Adrenal gland (tissue), 12 donors: Measurements from ENCODE around the gene LRRC4. TPM values are rescaled to one million over a fixed set of nuclear protein-coding genes. Genes with fewer than 3 reads are reported as not detected.

Experiments used
- DNase-seq, 7 donors: peaks; one replicate each; pipeline ENCODE4 v3.0.0-alpha.2; 2019 to 2020
- H3K27ac ChIP-seq, 5 donors: fragments of 200-600 bp; sonication (generic) in 4 of 5; 1 replicate in 3 of 5; 2 replicates in 2 of 5; pipeline versions ENCODE4 v1.5.1 to v1.8.0; 2016 to 2020; ENCODE audit warnings: mild to moderate bottlenecking in 1 of 5
- H3K27me3 ChIP-seq: fragments of 200-600 bp; 2 replicates; pipeline ENCODE4 v1.8.0; 2021
- H3K36me3 ChIP-seq, 2 donors: fragments of 200-600 bp; replicated peaks in 1 of 2; 1 replicate in 1 of 2; 2 replicates in 1 of 2; pipeline versions ENCODE4 v1.5.1 to v1.8.0; 2018 to 2022
- H3K4me1 ChIP-seq, 2 donors: fragments of 200-600 bp; replicated peaks in 1 of 2; 1 replicate in 1 of 2; 2 replicates in 1 of 2; pipeline versions ENCODE4 v1.5.1 to v1.8.0; 2018 to 2021
- H3K4me3 ChIP-seq, 4 donors: fragments of 200-600 bp; sonication (generic) in 3 of 4; one replicate each; pipeline ENCODE4 v1.5.1; 2016 to 2018
- H3K9me3 ChIP-seq, 3 donors: fragments of 200-600 bp; sonication (generic) in 1 of 3; replicated peaks in 1 of 3; 1 replicate in 2 of 3; 2 replicates in 1 of 3; pipeline versions ENCODE4 v1.5.1 to v1.8.0; 2016 to 2021
- POLR2A ChIP-seq, 2 donors: fragments of 450-650 bp; IDR thresholded peaks; one replicate each; pipeline ENCODE4 v1.6.1; 2017; ENCODE audit warnings: antibody characterized with exemption in 2 of 2, mild to moderate bottlenecking in 2 of 2, moderate library complexity in 1 of 2
- WGBS, 4 donors: extraction: QIAGEN DNeasy Blood & Tissue Kit in 2 of 4; methylation state at CpG; one replicate each; pipeline versions ENCODE4 v1.1.5 to v1.1.7; 2013 to 2017; 5-methylcytosine and 5-hydroxymethylcytosine counted together
- intact Hi-C, 2 donors: fragments of 100-400 bp; cut with DNase I; formaldehyde crosslinking; loops; one replicate each; pipeline versions ENCODE4 v1.14.1 to v1.15.0; 2022 to 2023
- polyA plus RNA-seq, 3 donors: library from polyadenylated mRNA; stranded (reverse); fragments of 200-250 nt in 2 of 3; fragments of 350-450 nt in 1 of 3; fragmentation: Illumina TruSeq in 1 of 3; extraction: RNeasy Lipid Tissue Mini Kit (QIAGEN cat#74804) in 1 of 3; gene quantifications; one replicate each; pipeline ENCODE4 v1.2.3, GENCODE V29; 2013 to 2014
- total RNA-seq, 9 donors: library from RNA; depleted of rRNA in 4 of 9; stranded (reverse); fragments of >200 nt in 4 of 9; fragments of 120-200 nt in 1 of 9; fragmentation: NEBNext Ultra II Directional in 1 of 9; extraction: Animal tissue kit (Norgen Biotek cat#: 25700) in 1 of 9; gene quantifications; one replicate each; pipeline versions ENCODE4 v1.1.0 to v1.2.4, GENCODE V29; 2013 to 2023
- TF ChIP-seq, protein P1 (sequence below), 6 experiments: fragments of 450-650 bp in 4 of 6; fragments of 200-600 bp in 2 of 6; sonication (generic) in 1 of 6; IDR thresholded peaks; 1 replicate in 5 of 6; 2 replicates in 1 of 6; pipeline versions ENCODE4 v1.5.1 to v1.8.0; 2016 to 2021; ENCODE audit warnings: antibody characterized with exemption in 6 of 6, mild to moderate bottlenecking in 2 of 6, moderate library complexity in 1 of 6
- donor health status: healthy with polysubstance abuse.
- donor health status: Bipolar disorder and iron deficiency.
- donor health status: DM: yes; HTN: yes; CAD: no.
- donor health status: DM: no; HTN: no; CAD: no.
- donor health status: DM: no; HTN: no; CAD: no.
- donor health status: DM: yes; HTN: yes; CAD: no.

LRRC4 gene
- total and polyA plus RNA-seq, 12 donors: 2.2 to 23.7 (median 8.4) TPM

GRCh38 chr7:128014811-128015210 lies 16.4 kb downstream of the LRRC4 start:
- Histone ChIP-seq H3K27me3 (no peaks in the 10 kb centered on the region), H3K9me3 (no peaks in the 10 kb centered on the region), H3K4me1 (peaks cover 11 to 33% of the 10 kb centered on the region in 2 donors), H3K36me3 (no peaks in the 10 kb centered on the region), H3K27ac (no peak overlapping the region), H3K4me3 (no peak overlapping the region)
- intact Hi-C loops: no loop called here
- 92 to 98% (median 95%) methylated on average over 4 of the region's 4 CpGs for WGBS, 4 donors
- TF ChIP-seq, protein P1, sequence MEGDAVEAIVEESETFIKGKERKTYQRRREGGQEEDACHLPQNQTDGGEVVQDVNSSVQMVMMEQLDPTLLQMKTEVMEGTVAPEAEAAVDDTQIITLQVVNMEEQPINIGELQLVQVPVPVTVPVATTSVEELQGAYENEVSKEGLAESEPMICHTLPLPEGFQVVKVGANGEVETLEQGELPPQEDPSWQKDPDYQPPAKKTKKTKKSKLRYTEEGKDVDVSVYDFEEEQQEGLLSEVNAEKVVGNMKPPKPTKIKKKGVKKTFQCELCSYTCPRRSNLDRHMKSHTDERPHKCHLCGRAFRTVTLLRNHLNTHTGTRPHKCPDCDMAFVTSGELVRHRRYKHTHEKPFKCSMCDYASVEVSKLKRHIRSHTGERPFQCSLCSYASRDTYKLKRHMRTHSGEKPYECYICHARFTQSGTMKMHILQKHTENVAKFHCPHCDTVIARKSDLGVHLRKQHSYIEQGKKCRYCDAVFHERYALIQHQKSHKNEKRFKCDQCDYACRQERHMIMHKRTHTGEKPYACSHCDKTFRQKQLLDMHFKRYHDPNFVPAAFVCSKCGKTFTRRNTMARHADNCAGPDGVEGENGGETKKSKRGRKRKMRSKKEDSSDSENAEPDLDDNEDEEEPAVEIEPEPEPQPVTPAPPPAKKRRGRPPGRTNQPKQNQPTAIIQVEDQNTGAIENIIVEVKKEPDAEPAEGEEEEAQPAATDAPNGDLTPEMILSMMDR (IDR thresholded peaks at IDR 0.05): no peak
- no peak for TF ChIP-seq POLR2A (IDR thresholded peaks at IDR 0.05)
- DNase-seq: no peak

- TF ChIP-seq POLR2A (IDR thresholded peaks at IDR 0.05): no peak
- TF ChIP-seq, protein P1 (IDR thresholded peaks at IDR 0.05): no peak
- intact Hi-C loops: no loop called here
- 26 to 38% (median 31%) methylated on average over 2 of the region's 2 CpGs for WGBS, 4 donors
Measured at GRCh38 chr7:128011131-128011661, 20.0 kb downstream of the LRRC4 start.

GRCh38 chr7:128010391-128011127 lies 20.7 kb downstream of the LRRC4 start:
- no peaks in the 10 kb centered on the region for H3K27me3 ChIP-seq
- no peak for DNase-seq
- no peaks in the 10 kb centered on the region for H3K36me3 ChIP-seq
- TF ChIP-seq, protein P1 (IDR thresholded peaks at IDR 0.05): peak in 2 of 6 experiments; percentile 4 to 14
- TF ChIP-seq POLR2A (IDR thresholded peaks at IDR 0.05): no peak
- H3K9me3 ChIP-seq: no peaks in the 10 kb centered on the region
- H3K4me3 ChIP-seq: no peak overlapping the region
- peak overlapping the region in 2 of 5 donors; percentile 30 to 56 for H3K27ac ChIP-seq
- peaks cover 35 to 61% of the 10 kb centered on the region in 2 donors for H3K4me1 ChIP-seq
- intact Hi-C loops: no loop called here
- 84 to 90% (median 88%) methylated on average over 7 of the region's 7 CpGs for WGBS, 4 donors

More at GRCh38 chr7:128011131-128011661, 20.0 kb downstream of the LRRC4 start:
- no peak overlapping the region for H3K4me3 ChIP-seq
- no peaks in the 10 kb centered on the region for H3K36me3 ChIP-seq
- no peak for DNase-seq
- H3K27ac ChIP-seq: peak overlapping the region in 1 of 5 donors; percentile 56
- H3K27me3 ChIP-seq: no peaks in the 10 kb centered on the region
- peaks cover 29 to 54% of the 10 kb centered on the region in 2 donors for H3K4me1 ChIP-seq
- no peaks in the 10 kb centered on the region for H3K9me3 ChIP-seq

GRCh38 chr7:128008744-128009143 lies 22.5 kb downstream of the LRRC4 start:
- DNase-seq: no peak
- intact Hi-C loops: no loop called here
- Histone ChIP-seq H3K36me3 (no peaks in the 10 kb centered on the region), H3K27ac (no peak overlapping the region), H3K4me3 (no peak overlapping the region), H3K4me1 (peaks cover 44 to 78% of the 10 kb centered on the region in 2 donors), H3K9me3 (no peaks in the 10 kb centered on the region), H3K27me3 (no peaks in the 10 kb centered on the region)
- 91 to 98% (median 94%) methylated on average over 2 of the region's 2 CpGs for WGBS, 4 donors
- TF ChIP-seq, protein P1 (IDR thresholded peaks at IDR 0.05): no peak
- TF ChIP-seq POLR2A (IDR thresholded peaks at IDR 0.05): no peak
